ENCODE measurements around the gene PKN1. TPM values are rescaled to one million over a fixed set of nuclear protein-coding genes. Genes with fewer than 3 reads are reported as not detected.

The PKN1 gene
- total and polyA plus RNA-seq, 3 donors from 2014 or later, result 116 to 259 (median 204) TPM

Small RNA genes within 50 kb of the gene (small RNA-seq; reads per million reads assigned to genes)
- 0 to 0.09 reads per million in 2 donors for gene SNRPGP15

Other genes with a start within 250 kb of the PKN1 start
- 10 to 100 TPM; 45.0 to 57.2 TPM for gene ADGRL1, start 227.1 kb upstream of the PKN1 start, total RNA-seq
- 23.8 TPM for gene ADGRL1, start 227.1 kb upstream of the PKN1 start, polyA plus RNA-seq (ENCODE audit: insufficient read depth, low read depth, low replicate concordance)
- gene ADGRE5, start 51.9 kb upstream of the PKN1 start, total RNA-seq, result 10 to 100 TPM in 1 of 2 donors, 1 to 10 TPM in 1; 8.7 to 14.6 TPM
- gene ADGRE5, start 51.9 kb upstream of the PKN1 start, polyA plus RNA-seq (ENCODE audit: insufficient read depth, low read depth, low replicate concordance), result 21.2 TPM
- 100 to 1,000 TPM; 218 to 295 TPM for gene DDX39A, start 14.0 kb upstream of the PKN1 start, total RNA-seq
- gene DDX39A, start 14.0 kb upstream of the PKN1 start, polyA plus RNA-seq (ENCODE audit: insufficient read depth, low read depth, low replicate concordance), result 323 TPM
- gene PTGER1, start 42.0 kb downstream of the PKN1 start, total RNA-seq, result 1 to 10 TPM; 1.4 to 1.5 TPM
- 0.22 TPM for gene PTGER1, start 42.0 kb downstream of the PKN1 start, polyA plus RNA-seq (ENCODE audit: insufficient read depth, low read depth, low replicate concordance)
- gene GIPC1, start 62.8 kb downstream of the PKN1 start, total RNA-seq, result 10 to 100 TPM; 55.0 to 57.5 TPM
- gene GIPC1, start 62.8 kb downstream of the PKN1 start, polyA plus RNA-seq (ENCODE audit: insufficient read depth, low read depth, low replicate concordance), result 47.8 TPM
- 100 to 1,000 TPM; 185 to 245 TPM for gene DNAJB1, start 85.1 kb downstream of the PKN1 start, total RNA-seq
- 386 TPM for gene DNAJB1, start 85.1 kb downstream of the PKN1 start, polyA plus RNA-seq (ENCODE audit: insufficient read depth, low read depth, low replicate concordance)
- 100 to 1,000 TPM; 164 to 192 TPM for gene TECR, start 96.3 kb downstream of the PKN1 start, total RNA-seq
- gene TECR, start 96.3 kb downstream of the PKN1 start, polyA plus RNA-seq (ENCODE audit: insufficient read depth, low read depth, low replicate concordance), result 418 TPM
- 100 to 1,000 TPM; 389 to 493 TPM for gene NDUFB7, start 138.8 kb downstream of the PKN1 start, total RNA-seq
- 259 TPM for gene NDUFB7, start 138.8 kb downstream of the PKN1 start, polyA plus RNA-seq (ENCODE audit: insufficient read depth, low read depth, low replicate concordance)
- gene CLEC17A, start 149.8 kb downstream of the PKN1 start, total RNA-seq, result 1 to 10 TPM in 1 of 2 donors, under 1 TPM in 1; 0.56 to 1.3 TPM
- gene CLEC17A, start 149.8 kb downstream of the PKN1 start, polyA plus RNA-seq (ENCODE audit: insufficient read depth, low read depth, low replicate concordance), result 1.4 TPM
- under 1 TPM; 0.19 to 0.31 TPM for gene ADGRE3, start 241.5 kb downstream of the PKN1 start, total RNA-seq
- 0.46 TPM for gene ADGRE3, start 241.5 kb downstream of the PKN1 start, polyA plus RNA-seq (ENCODE audit: insufficient read depth, low read depth, low replicate concordance)